IPS-15b (cell line): ENCODE measurements around the gene CLEC16A.

Source experiments
- H3K27me3 ChIP-seq: one replicate; pipeline ENCODE4 v1.6.1; 2013; ENCODE audit warnings: low read length; ENCODE audit not compliant: control insufficient read depth, insufficient read depth
- H3K36me3 ChIP-seq: one replicate; pipeline ENCODE4 v1.6.1; 2013; ENCODE audit warnings: low read length; ENCODE audit not compliant: control insufficient read depth, insufficient read depth
- H3K4me1 ChIP-seq: one replicate; pipeline ENCODE4 v1.6.1; 2013; ENCODE audit warnings: mild to moderate bottlenecking, low read length; ENCODE audit not compliant: control insufficient read depth, insufficient read depth
- H3K4me3 ChIP-seq: one replicate; pipeline ENCODE4 v1.5.1; 2013; ENCODE audit warnings: low read depth, low read length
- H3K9ac ChIP-seq: one replicate; pipeline ENCODE4 v1.6.1; 2013; ENCODE audit warnings: low read depth, mild to moderate bottlenecking, low read length
- H3K9me3 ChIP-seq: one replicate; pipeline ENCODE4 v1.6.1; 2013; ENCODE audit warnings: mild to moderate bottlenecking, low read length; ENCODE audit not compliant: control insufficient read depth, insufficient read depth

CLEC16A gene

DNA sequence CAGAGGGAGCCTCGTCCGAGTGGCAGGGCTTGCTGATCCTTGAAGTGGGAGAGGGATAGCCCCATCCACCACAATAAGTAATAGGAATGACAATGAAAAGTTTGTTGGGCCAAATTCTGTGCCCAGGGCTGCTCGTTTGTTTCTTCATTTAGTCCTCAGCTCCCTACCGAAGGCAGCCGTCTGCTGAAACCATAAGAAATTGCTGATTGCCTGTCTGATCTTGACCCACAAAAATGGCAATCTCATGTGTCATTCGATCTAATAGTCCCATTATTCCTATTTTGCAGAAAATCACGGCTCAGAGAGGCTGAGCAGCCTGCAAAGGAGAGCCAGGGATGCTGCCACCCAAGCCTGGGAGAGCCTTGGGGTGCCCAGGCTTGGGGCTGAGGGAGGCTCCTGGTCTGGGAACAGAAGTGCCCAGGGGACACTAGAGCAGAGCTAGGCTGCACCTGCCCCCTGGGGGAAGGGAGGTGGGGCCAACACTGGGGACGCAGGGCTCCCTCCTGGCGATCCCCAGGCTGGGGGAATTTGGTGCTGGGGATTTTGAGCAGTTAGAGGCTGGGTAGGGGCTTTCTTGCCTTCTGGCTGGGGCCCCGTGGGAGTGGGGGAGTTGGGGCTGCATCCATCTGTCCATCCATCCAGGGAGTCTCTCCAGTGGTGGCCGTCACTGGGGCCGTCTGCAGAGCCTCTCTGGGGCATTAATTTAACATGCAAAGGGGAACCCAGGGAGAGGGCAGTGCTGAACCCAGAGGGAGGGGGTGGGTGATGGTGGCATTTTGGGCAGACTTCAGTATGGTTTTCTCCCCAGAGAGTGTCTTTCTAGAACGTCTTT lies 258.1 kb downstream of the CLEC16A start:
- peaks cover 11% of the 10 kb centered on the region for H3K4me1 ChIP-seq

DNA sequence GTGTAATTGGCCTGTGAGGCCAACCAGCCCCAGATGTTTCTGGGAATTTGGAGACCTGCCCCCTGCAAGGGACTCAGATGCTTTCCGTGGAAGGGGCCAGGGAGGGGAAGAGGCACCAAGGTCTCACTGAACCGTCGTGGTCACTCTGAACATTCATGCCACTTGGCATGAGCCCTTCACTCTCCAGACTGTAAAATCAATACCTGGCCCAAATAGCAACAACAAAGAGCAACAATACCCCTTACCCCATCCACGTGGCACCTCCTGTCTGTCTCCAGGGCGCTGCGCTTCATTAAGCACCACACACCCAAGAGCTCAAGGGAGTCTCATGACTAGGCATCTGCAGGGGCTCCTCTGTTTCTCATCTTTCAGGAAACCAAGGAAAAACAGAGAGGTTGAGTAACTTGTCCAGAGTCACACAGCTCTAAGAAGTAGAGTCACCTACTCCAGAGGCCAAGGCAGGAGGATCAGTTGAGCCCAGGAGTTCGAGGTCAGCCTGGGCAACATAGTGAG lies 258.8 kb downstream of the CLEC16A start:
- Histone ChIP-seq H3K4me1 (peaks cover 11% of the 10 kb centered on the region), H3K4me3 (no peak overlapping the region), H3K27me3 (no peaks in the 10 kb centered on the region), H3K9me3 (peaks cover 4% of the 10 kb centered on the region), H3K36me3 (no peaks in the 10 kb centered on the region), H3K9ac (no peak overlapping the region)

More for the DNA sequence above, 258.1 kb downstream of the CLEC16A start:
- no peaks in the 10 kb centered on the region for H3K27me3 ChIP-seq
- H3K36me3 ChIP-seq = no peaks in the 10 kb centered on the region
- H3K9me3 ChIP-seq = peaks cover under 1% of the 10 kb centered on the region
- no peak overlapping the region for H3K9ac ChIP-seq
- no peak overlapping the region for H3K4me3 ChIP-seq

DNA sequence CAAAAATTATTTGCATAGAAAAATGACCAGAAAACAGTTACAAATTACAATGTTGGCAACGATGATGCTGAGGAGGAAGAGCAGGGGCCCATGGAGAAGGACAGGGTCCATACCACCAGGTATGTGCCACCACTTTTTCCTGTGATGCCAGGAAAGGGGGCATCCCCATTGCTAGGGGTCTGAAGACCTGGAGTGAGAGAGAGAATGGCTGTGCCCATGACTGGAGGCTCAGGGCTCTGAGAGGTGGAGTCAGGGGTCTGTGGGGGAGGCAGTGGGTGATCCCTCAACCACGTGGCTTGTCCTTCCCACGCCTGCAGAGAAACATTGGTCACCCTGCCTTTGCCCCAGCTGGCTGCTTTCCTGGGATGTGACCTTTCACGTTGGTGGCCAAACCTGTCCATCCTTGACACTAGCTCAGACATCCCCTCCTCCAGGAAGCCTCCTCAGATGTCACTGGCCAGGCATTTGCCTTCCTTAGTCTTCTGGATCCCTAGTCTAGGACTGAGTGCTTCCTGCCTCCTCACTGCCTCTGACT lies 260.2 kb downstream of the CLEC16A start:
- Histone ChIP-seq H3K9me3 (peaks cover 4% of the 10 kb centered on the region), H3K36me3 (no peaks in the 10 kb centered on the region), H3K4me3 (no peak overlapping the region), H3K9ac (no peak overlapping the region), H3K4me1 (peaks cover 11% of the 10 kb centered on the region), H3K27me3 (no peaks in the 10 kb centered on the region)

DNA sequence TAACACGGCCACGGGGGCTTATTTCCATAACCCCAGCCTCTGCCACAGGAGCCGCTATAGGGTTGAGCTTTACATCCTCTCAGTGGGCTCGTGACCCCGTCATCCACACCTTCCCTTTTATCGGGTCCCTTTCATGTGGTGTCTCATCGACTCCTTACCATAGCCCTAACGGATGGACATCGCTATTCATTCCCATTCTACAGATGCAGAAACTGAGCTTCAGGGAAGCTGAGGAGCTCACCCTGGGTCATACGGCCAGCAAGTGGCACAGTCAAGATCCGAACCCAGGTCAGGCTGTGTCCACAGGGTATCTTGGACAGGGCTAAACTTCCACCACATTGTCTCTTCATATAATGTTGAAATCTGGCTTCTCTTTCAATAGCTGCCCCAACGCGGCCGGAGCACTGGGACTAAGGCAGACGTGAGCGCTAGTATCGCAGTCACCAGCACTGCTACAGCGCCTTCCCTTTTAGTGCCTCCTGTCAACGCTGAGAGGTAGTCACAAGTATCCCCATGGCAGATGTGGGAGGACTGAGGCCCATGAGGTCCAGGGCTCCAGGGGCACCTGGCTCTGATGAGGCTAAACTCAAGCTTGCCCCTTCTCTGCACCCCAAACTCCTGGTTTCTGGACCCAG lies 260.8 kb downstream of the CLEC16A start:
- Histone ChIP-seq H3K36me3 (no peaks in the 10 kb centered on the region), H3K27me3 (no peaks in the 10 kb centered on the region), H3K4me3 (no peak overlapping the region), H3K9ac (no peak overlapping the region), H3K9me3 (peaks cover 4% of the 10 kb centered on the region), H3K4me1 (peaks cover 11% of the 10 kb centered on the region)

DNA sequence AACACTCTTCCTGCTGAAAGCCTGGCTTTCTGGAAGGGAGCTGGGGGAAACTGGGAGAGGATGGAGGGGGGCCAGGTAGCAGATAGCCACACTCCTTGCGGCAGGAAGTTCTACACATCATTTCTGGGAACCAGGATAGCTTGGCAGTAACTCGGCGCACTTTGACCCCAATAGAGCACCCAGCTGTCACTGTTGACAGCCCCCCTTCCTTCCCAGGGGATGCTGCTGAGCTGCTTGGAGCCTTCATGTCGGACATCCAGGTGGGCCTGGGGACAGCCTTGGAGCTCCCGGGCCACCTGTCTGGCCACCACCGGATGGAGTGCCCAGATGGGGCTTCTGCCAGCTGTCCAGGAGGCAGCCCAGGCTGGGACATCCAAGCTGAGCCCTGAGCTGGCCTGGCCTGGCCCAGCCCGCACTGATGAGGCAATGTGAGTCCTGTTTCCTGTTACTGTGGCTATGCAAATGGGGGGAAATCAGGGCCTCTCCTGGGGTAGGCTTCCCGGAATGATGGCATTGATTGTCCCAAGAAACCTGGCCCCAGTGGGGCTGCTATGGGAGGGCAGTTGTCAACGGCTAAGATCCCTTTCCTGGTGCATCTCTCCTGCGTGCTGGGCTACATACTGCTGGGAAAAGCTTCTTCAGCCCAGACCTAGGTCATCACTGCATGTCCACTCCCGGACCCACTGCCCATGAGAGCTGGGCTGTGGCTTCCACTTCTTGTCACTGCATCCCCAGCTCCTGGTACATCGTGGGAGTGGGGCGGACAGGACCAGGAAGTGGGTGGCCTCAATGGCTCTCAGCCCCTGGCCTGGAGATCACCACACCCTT lies 261.6 kb downstream of the CLEC16A start:
- Histone ChIP-seq H3K4me1 (peaks cover 10% of the 10 kb centered on the region), H3K4me3 (no peak overlapping the region)

DNA sequence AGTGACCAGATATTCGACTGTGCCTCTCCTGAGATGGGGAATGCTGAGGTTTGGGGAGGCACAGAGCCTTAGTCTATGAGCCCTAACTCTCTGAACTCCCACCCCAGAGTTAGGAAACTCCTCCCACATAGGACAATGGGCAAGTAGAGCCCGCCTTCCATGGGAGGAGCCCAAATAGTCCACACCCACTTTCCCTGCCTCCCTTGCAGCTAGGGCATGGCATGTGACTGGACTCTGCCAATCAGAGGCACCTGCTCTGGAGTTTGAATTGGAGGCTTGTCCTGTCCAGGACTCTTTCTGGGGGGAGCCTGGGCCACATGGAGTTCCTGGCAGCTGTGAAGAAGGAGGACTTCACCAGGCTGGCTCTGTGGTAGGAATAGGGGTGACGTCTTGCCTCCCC lies 263.3 kb downstream of the CLEC16A start:
- Histone ChIP-seq H3K27me3 (no peaks in the 10 kb centered on the region), H3K9ac (no peak overlapping the region), H3K4me1 (peaks cover 1% of the 10 kb centered on the region), H3K4me3 (no peak overlapping the region), H3K9me3 (peaks cover 4% of the 10 kb centered on the region), H3K36me3 (no peaks in the 10 kb centered on the region)

More for the DNA sequence above, 261.6 kb downstream of the CLEC16A start:
- H3K9me3 ChIP-seq = peaks cover 4% of the 10 kb centered on the region
- H3K36me3 ChIP-seq = no peaks in the 10 kb centered on the region
- H3K27me3 ChIP-seq = no peaks in the 10 kb centered on the region
- H3K9ac ChIP-seq = no peak overlapping the region

DNA sequence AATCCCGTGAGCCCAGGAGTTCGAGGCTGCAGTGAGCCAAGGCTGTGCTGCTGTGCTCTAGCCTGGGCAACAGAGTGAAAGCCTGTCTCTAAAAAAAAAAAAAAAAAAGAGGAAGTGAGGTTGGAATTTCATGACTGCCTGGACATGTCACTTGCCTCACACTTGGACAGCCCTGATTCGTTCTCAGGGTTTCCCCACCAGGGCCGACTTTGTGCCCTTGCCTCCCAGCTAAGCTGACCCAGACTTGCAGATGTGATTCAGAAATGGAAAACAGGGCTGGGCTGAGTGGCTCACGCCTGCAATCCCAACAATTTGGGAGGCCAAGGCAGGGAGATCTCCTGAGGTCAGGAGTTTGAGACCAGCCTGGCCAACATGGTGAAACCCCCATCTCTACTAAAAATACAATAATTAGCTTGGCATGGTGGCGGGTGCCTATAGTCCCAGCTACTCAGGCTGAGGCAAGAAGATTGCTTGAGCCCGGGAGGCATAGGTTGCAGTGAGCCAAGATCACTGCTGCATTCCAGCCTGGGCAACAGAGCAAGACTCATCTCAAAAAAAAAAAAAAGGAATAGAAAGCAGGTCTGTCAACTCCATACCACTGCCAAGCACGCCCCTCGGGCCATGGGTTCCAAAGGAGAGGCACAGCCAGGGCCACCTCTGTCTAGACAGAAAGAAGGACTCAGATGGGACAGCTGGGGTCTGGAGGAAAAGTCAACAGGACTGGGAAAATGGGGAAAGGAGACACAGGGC lies 264.7 kb downstream of the CLEC16A start:
- Histone ChIP-seq H3K36me3 (no peaks in the 10 kb centered on the region), H3K9ac (no peak overlapping the region), H3K9me3 (peaks cover 4% of the 10 kb centered on the region), H3K4me3 (no peak overlapping the region), H3K4me1 (no peaks in the 10 kb centered on the region), H3K27me3 (no peaks in the 10 kb centered on the region)

DNA sequence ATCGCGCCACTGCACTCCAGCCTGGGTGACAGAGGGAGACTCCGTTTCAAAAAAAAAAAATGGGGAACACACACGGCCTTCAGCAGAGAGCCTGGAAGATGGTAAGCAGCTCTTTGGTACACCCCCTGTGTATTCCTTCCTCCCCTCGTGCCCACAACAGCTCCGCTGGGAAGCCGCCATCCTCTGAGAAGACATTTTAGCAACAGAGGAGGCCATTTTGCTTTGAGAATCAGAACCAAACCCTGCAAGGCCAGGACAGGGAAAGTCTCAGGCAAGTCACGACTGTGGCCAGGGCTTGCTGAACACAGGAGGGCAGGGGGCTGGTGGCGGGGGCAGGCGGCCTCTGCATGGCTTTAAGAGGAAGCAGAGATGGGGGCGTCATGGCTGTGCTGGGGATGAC lies 265.9 kb downstream of the CLEC16A start:
- no peak overlapping the region for H3K9ac ChIP-seq
- H3K4me3 ChIP-seq = no peak overlapping the region
- H3K36me3 ChIP-seq = no peaks in the 10 kb centered on the region
- peaks cover 4% of the 10 kb centered on the region for H3K9me3 ChIP-seq
- no peaks in the 10 kb centered on the region for H3K27me3 ChIP-seq
- H3K4me1 ChIP-seq = no peaks in the 10 kb centered on the region

DNA sequence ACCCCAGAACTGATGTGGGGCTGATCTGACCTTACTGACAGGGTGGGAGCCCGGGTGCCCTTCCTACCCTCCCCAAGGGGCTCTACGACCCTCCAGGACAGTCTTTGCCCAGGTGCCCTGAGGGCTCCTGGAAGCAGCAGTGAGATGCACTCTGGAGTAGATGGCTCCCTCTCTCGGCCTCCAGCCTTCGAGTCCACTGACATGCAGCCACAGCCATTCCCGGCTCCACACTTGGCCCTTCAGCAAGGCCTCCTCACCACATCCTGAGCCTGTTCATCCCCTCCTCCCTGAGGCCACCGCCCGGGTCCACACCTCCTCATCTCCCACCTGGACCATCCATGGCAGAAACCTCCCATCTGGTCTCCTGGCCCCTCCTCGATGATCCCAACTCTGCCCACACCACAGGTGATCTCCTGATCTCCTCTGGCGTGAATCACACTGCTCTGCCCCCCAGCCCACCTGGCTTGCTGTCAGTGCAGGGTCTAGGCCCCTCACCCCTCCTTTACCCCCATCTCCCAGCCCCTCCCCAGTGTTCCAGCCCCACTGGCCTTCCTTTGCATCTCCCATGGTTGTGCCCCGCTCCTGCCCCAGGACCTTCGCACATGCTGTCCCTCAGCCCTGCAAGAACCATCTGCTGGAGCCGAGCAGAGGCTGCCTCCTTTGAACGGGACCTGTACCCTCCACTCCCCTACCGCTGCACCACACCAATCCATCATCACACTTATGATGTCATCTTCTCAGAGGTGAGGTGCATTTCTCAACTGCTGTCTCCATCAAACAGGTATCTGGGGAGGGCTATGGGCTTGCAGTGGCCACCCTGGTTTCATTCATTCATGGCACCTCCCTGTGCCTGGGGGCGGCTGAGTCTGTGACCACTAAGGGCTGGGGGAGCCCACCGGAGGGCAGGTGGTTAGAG lies 267.0 kb downstream of the CLEC16A start:
- no peak overlapping the region for H3K9ac ChIP-seq

DNA sequence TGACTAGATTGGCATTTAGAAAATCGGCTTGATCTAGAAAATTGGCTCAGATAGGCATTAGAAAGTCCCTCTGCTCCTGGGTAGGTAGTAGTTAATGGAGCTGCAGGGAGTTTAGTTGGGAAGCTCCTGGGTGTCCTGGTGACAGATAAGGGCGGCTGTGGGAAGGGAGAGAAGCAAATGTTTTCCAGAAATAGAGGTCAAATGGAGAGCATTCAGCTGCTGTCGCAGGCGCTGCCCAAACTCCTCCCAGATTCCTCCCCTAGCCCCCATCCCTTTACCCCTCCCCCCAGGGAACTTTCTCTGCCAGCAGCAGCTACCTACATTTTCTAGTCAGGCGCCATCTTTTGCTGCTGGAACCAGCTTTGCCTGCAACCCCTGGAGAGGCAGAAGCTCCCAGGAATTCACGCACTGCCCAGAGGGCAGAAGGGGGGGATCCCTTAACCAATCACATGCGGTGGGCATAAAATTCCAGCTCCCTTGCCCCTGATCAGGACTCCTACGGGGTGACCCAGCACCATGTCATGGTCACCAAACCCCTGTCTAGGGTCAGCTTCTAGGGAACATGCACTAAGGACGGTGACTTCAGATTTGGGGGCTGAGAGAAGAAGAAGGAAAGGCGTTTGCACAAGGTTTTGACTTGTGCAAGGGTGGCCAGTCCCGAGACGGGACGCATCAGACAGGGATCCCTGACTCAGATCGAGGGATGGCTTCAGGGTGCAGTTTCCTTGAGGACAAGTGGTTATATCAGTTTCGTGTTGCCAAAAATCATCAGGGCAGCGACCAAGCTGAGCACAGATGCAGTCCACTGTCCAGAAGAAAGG lies 267.8 kb downstream of the CLEC16A start:
- H3K4me3 ChIP-seq = no peak overlapping the region
- peaks cover 4% of the 10 kb centered on the region for H3K9me3 ChIP-seq
- no peaks in the 10 kb centered on the region for H3K27me3 ChIP-seq
- no peak overlapping the region for H3K9ac ChIP-seq
- no peaks in the 10 kb centered on the region for H3K4me1 ChIP-seq
- no peaks in the 10 kb centered on the region for H3K36me3 ChIP-seq

More for the DNA sequence above, 267.0 kb downstream of the CLEC16A start:
- Histone ChIP-seq H3K27me3 (no peaks in the 10 kb centered on the region), H3K9me3 (peaks cover 4% of the 10 kb centered on the region), H3K36me3 (no peaks in the 10 kb centered on the region), H3K4me1 (no peaks in the 10 kb centered on the region), H3K4me3 (no peak overlapping the region)
